NCI-H1048 (cell line): Measurements from ENCODE around the gene ADIPOR2.
"Not testable (repeated sequence)": the region's sequence is repeated elsewhere in the genome, so short reads cannot be mapped to it uniquely, and the experiment has no call there.

Experiments
- DNase-seq: peaks from one replicate; lab custom pipeline; 2025; lab: John Stamatoyannopoulos, UW

ADIPOR2 gene

DNA sequence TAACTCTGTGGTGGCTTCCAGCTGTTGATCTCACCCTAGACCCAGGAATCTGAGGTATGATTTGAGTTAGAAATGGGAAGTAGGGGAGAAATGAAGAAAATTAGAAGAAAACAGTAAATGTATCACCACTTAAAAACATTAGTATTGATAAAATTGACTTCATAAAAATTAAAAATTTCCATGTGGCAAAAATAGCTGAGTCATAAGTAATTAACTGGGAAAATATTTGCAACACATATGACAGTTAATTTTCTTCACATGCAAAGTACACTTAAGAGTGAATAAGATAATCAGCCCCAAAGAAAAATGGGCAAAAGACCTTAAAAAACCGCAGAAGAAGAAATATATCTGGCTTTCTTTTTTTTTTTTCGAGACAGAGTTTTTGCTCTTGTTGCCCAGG is 25.5 kb upstream of the ADIPOR2 start:
- no peak for DNase-seq

DNA sequence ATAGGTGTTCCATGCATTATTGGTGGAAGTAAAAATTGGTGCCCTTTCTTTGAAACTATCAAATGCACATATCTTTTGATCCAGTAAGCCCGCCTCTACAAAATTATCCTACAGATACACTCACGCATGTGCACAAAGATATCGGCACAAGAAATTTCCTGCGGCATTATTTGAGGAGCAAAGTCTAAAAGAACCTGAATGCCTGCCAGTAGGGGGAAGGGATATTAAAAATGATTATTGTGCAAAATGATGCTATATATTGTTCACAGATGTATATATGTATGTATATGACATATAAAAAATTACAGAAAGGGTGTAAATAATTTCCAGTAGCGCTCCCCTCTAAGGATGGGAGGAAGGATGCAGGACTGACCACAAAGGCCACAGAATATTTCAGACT is 24.7 kb upstream of the ADIPOR2 start:
- no peak for DNase-seq

DNA sequence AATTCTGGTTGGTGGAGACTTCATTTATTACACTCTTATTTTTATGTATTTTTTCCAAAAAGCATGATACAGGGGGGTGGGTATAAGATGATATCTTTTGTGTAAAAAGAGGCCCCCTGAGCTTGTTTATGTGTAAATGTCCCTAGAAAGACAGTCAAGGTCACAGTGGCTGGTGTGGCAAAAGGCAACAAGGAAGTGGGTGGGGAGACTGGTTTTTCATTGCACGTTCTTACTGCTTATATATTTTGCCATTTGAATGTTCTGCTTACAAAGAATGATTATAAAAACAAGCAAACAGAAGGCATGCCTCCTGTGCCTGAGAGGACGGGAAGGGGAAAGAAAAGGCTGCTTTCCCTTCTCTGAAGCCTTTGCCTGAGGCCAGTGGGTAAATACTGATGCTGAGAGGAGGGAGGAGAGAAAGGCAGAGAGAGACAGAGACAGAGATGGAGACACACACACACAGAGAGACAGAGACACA is 24.1 kb upstream of the ADIPOR2 start:
- no peak for DNase-seq

DNA sequence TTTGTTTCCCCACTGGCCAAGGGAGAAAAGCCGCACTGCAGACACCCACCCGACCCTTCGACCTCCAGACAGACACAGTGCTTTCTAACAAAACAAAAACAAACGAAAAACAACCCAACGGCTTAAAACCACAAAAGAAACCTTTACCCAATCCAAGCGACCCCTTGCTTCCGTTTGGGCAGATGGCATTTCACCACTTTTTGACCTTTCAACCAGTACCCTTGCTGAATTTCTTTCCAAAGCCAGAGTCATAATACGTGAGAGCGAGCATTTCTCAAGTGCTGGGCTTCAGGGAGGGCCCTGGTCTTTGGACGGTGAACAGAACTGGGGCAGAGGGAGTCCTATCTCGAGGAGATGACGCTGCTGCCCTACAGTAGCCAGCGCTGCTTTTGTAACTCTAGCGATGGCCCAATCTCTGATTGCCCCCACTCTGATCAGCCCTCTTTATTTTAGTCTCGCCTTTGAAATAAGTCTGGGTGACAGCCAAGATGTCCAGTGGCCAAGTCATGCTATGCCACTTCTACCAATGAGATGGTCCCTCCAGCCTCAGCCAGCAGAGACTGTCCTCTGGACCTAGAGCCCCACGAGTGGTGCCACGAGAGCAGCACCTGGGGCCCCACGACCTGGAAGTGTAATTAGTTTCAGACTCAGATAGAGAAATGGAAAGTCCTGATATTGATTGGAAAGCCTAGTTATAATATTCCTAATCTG is 21.9 kb upstream of the ADIPOR2 start:
- DNase-seq = no peak

DNA sequence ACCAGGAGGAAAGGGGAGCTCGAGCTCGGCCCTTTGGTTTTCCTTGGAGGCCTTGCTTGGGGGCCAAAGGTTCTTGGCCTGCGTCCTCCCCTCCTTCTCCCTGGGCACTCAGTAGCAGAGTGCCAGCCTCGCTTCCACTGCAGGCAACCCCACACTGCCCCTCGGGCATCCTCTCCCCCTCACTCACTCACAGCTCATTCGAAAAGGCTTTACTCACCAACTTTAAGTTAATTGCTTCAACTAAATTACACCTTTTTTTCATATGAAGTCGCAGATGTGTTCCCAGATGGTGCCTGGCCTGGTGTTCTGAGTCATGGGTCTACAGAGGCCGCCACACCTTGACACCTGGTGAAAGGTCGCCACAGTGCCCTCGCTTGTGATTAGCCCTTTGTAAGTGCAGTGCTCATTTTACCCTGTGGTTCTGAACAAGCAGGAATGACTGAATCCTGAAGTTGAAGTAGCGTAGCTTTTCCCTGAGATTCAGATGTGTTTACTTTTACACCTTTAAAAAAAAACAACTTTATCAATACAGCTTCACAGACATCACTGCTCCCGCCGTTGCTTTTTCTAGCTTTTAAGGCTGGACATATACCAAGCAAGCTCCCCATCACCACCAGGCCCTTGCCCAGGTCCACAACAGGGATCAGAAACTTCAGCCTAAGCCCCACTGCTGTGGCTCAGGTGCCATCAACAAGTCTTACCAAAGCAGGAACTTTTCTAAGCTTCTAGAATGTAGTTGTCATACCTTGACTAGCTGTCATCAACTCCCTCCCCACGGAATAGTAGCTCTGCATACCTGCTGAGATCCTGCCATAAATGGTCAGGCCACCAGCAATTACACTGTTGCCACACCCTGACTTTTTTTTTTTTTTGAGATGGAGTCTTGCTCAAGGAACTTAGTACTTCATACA is 20.3 kb upstream of the ADIPOR2 start:
- DNase-seq = no peak

DNA sequence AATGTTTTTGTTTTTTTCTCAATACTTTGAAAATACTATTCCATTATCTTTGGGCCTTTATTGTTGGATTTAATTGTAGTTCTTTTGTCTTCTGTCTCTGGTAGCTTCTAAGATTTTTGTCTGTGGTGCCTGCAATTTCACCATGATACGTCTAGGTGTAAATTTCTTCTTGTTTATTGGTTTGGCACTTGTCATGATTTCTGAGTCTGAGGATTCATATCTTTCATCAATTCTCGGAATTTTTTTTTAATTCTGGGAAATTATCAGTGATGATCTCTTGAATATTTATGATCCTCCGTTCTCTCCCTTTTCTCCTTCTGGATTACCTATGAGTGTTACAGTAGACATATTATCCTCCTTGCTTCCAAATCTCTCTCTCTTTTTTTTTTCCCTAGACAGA is 14.8 kb upstream of the ADIPOR2 start:
- no peak for DNase-seq

DNA sequence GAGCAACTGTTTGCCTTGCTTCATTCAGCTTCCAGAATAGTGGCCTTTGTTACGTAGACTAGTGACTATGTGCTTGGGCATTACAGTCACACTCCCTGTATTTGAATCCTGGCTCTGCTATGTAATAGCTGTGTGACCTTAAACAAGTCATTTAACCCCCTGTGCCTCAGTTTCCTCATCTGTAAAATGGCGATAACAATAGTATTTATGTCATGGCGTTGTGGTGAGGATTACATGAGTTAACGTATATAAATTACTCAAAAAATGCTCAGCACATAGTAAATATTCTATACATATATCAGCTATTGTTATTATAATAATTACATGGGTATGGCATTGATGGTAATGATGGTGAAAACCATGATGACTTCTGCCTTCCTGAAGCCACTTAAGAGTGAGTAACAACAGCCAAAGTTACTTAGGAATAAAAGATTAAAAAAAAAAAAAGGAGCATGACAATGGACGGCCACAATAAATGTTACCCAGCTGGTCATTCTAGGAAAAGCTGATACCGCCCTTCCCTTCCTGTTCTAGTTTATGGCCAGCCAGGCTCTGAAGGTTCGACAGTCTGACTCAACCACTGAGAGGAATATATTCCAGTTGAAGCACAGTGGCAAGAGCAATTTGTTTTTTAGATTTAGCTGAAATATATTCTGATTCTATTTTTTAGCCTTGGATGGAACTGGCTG is 9.9 kb upstream of the ADIPOR2 start:
- no peak for DNase-seq

DNA sequence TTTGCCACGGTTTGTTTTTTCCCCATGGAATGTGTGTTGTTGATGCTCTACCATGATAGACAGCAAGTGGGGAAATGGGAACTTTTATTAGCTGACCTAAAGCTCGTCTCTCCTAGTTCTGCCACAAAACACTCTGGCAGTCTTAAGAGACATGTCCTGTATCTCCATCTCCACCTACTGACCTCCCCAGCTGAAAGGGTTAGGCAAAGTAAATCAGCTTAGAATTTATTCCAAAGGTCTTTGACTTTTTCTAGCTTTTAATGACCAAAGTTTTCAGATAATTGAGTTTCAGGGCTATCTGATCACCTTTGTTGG is 9.4 kb upstream of the ADIPOR2 start:
- DNase-seq = no peak

DNA sequence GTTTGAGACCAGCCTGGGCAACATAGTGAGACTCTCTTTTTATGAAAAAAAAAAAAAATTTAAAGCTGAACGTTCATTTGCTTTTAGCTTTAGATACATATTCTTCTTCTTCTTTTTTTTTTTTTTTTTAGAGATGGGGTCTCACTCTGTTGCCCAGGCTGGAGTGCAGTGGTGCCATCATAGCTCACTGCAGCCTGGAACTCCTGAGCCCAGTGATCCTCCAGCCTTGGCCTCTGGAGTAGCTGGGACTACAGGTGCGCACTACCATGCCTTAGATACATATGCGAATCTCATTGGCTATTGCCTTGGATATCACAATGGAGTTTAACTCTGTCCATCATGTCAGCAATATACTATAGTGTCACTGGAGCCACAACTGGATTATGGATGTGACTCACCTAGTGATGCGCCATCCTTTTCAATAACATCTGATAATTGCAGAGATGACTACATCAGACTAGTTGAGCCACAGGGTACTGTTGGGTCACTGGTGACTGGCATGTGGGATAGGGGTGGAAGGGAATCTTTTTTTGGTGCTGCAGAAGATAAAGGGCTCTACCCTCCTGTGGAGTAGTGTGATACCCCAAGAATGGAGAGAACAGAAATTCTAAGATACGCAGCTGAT is 2.7 kb upstream of the ADIPOR2 start:
- no peak for DNase-seq

DNA sequence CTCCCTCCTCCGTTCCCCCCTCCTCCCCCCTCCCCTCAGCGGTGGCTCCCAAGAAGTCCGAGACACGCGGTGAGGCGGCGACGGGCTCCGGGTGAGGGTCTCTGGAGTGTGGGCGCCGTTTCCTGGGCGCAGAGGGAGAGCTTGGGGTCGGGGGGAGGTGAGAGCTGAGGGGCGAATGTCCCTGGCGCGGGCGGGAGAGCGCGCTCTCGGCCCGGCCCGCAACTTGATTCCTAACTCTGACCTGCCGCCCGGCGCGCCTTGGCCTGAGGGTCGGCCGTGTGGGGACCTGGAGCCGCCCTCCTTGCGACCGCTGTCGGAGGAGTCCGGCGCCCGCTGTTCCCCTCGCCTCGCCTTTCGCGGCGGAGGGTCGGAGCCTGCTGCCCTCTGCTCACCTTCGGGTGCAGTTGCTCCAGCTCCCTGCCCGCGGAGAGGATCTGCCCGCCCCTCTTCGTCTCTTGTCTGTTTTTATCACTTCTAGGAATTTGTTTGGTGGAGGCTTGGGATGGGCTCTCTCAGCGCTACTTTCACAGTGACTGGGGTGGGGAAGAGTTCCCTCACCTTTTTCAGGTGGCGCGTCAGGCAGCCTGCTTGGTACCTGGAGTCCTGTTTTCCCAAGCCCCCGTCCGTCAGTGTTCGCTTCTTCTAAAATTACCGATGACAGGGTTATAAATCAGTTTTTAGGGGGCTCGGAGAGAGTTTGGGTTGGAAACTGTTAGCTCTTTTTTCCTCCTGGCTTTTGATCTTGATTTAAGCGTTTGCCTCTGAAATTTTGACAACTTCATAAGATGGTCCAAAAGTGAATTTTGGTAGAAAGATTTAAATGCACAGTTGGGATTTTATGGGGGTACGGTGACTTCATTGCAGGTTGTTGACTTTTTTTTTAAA is 495 bp downstream of the ADIPOR2 start:
- DNase-seq = no peak

DNA sequence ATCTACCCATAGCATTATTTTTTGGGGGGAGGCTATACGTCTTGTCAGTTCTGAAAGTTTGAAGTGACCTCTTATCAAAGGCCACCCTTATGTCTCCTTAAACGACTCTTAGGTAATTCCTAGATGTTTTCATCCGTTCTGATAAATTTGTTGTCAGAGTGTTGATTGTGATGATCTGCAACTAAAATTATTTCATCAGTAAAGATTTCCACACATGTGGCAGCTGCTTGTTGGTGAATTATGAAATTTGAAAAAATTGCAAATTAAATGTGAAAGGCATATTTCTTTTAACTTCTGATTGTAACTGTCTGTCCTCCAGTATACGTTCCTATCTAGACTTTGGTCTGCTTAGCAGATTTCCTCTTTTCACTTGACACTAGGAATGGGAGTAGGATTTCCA is 1.4 kb downstream of the ADIPOR2 start:
- DNase-seq = no peak

DNA sequence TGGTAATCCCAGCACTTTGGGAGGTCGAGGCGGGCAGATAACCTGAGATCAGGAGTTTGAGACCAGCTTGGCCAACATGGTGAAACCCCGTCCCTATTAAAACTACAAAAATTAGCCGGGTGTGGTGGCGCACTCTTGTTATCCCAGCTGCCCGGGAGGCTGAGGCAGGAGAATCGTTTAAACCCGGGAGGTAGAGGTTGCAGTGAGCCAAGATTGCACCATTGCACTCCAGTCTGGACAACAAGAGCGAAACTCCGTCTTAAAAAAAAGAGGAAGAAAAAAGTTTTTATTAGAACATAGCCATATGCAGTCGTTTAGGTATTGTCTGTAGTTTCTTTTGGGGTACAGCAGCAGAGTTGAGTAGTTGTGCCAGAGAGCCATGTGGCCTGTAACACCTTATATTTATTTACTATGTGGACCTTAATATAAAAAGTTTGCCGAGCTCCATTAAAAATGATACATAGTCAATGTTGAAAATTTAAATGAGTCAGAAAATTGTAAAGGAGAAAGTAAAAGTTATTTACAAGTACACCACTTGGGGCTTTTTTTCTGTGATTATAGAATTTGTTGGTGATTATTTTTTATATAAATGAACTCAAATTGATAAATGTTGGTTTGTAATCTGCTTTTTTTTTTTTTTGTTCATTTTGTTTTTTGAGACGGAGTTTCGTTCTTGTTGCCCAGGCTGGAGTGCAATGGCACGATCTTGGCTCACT is 2.2 kb downstream of the ADIPOR2 start:
- DNase-seq = no peak

DNA sequence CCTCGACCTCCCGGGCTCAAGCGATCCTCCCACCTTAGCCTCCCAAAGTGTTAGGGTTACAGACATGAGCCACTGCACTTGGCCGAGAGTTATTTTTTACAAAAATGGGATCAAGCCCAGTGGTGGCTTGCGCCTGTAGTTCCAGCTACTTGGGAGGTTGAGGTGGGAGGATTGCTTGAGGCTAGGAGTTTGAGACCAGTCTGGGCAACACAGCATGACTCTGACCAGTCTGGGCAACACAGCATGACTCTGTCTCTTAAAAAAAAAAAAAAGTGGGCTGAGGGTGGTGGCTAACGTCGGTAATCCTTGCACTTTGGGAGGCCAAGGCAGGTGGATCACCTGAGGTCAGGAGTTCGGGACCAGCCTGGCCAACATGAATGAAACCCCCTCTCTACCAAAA is 4.2 kb downstream of the ADIPOR2 start:
- DNase-seq = not testable (repeated sequence)

DNA sequence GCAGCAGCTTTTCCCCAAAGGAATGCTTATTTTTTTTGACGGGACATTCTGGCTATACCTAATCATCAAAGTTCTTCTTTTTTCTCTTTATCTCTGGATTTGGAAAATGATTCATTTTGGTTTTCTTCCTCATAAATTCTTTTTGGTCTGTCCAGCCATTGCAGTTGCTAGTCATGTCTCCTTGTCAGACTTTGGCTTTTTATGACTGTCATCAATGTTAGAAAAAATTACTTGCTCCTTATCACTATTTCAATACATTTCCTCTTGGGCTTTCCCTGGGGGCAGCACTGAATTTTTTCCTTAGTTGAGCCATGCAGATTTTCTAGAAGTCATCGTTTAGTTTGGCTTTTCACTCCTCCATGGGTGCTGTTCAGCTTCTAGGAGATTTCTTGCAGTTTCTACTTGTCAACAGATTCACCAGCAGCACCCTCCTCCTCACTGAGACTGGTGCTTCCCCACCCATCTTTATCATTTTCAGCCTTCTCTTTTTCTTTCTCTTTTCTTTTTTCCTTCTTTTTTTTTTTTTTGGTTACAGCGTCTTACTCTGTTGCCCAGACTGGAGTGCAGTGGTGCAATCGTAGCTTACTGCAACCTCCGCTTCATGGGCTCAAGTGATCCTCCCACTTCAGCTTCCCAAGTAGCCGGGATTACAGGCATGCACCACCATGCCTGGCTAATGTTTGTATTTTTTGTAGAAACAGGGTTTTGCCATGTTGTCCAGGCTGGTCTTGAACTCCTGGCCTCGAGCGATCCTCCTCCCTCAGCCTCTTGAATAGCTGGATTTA is 5.2 kb downstream of the ADIPOR2 start:
- no peak for DNase-seq

DNA sequence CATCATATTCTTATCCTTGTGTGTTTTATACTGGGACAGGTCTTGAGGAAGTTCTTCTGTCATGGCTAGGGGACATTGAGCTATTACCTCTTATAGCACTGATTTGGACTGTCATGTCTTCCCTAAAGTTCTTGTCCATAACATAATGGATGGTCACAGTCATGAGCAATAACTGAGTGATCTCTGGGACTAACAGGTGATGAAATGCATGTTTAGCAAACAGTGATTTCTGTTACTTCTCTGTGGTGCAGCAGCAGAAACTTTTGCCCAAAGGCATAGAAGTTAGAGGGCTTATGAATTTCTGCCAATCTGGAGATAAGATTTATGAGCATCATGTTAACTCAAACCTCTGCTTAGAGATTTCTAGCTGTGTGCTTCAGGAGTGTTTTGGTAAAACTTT is 5.9 kb downstream of the ADIPOR2 start:
- DNase-seq = no peak

DNA sequence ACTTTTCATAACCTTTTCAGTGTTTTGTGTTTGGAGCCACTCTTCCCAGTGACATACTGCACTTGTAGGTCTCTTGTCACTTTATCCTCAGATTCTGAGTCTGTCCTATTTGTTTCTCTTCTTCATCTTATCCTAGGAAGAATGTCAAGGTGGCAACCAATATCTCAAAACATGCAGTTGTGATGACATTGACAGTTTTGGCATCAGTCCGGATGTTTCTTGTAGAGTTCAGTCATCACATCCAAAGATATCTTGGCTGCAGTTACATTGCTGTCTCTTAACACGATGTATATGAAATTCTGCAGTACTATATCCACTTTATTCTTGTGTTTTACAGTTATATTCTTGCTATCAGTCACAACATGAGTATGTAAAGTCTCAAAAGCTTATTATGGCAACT is 6.4 kb downstream of the ADIPOR2 start:
- DNase-seq = no peak

DNA sequence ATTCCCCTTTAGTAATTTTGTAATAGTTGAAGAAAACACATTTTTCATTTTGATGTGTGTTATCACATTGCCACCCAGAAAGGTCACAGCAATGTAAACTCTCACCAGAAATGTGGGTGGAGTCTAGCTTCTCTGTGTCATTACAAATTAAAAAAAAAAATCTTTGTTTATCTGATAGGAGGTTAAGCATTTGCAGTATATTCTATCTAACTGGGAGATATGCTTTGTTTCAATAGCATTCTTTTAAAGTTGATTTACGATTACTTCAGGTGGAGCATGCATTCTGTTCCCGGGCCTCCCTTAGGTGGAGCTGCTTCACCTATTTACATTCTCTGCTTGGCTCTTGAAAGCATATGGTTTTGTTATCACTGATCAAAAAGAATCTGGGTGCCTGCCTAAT is 7.8 kb downstream of the ADIPOR2 start:
- DNase-seq = no peak

DNA sequence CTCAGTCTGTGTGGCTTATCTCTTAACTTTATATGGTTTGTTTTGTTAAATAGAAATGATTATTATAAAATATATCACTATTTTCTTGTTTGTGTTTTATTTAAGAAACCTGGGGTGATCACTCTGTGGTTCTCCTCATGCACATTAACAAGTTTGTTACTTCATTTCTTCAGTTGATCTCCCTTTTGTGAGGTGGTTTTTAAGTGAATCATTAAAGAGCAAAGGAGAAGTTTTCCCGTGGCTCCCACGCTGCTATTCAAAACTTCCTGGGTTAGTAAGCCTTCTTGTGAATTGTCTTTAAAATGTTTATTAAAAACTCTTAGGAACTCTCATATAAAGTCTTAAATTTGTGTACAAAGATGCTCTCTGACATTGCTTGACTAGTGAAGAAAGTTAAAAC is 11.8 kb downstream of the ADIPOR2 start:
- DNase-seq = no peak

DNA sequence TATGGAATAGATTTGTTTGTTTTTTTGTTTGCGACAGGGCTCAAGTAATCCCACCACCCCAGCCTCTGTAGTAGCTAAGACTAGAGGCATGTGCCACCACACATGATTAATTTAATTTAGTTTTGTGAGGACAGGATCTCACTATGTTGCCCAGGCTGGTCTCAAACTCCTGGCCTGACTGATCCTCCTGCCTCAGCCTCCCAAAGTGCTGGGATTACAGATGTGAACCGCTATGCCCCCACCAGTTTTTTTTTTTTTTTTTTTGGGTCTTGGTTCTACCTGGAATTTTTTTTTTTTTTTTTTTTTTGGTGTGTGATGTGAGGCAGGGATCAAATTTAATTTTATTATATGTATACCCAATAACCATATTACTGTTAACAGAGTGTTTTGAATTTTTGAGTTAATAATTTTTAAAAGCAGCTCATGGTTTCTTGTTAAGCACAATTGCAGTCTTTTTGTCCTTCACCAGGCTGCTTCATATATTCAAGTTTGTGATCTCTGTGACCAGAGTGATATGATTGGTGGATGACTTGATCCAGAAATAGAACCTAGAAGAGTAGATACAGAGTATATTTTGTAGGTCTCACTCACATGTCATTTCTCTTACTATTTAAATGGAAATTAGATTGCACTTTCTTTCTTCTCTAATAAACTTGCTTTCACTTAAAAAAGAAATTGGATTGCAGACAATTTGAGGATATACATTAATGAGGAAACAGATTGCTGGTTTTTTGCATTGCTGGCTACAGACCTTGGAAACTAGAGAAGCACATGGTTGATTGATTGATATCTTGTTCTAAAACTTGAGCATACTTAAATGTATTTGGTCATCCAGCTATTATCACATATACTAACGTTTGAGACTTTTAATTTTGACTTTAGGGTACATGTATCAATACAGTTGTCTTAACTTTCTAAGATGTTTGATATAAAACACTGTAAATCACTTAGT is 13.2 kb downstream of the ADIPOR2 start:
- DNase-seq = no peak
